WTC11 (cell line): Measurements from ENCODE around the gene PCNX4. TPM values are rescaled to one million over a fixed set of nuclear protein-coding genes. Genes with fewer than 3 reads are reported as not detected.
"Not testable (repeated sequence)": the region's sequence is repeated elsewhere in the genome, so short reads cannot be mapped to it uniquely, and the experiment has no call there.

Experiments
- ATAC-seq: fragments of 200-7000 bp; cut with Tn5 transposase; 2 replicates; pipeline ENCODE4 v1.10.0; 2021; ENCODE audit warnings: mild to moderate bottlenecking, moderate library complexity
- CTCF ChIA-PET: fragments of 300-600 bp; sonication (Branson Sonifier 250); formaldehyde crosslinking; loops from one replicate; lab custom pipeline; 2021; ENCODE audit warnings: antibody characterized with exemption; lab: Charles Lee
- POLR2A ChIA-PET: fragments of 350-600 bp; sonication (Branson Sonifier 250); formaldehyde crosslinking; loops from one replicate; lab custom pipeline; 2021; ENCODE audit warnings: antibody characterized with exemption; lab: Charles Lee
- DNase-seq: peaks from one replicate; pipeline ENCODE4 v3.0.0; 2021; ENCODE audit warnings: low spot score
- H3K27ac Mint-ChIP-seq: 2 replicates; pipeline ENCODE4 v1.8.0; 2021; ENCODE audit warnings: mixed read lengths
- H3K27me3 Mint-ChIP-seq: 2 replicates; pipeline ENCODE4 v1.8.0; 2021; ENCODE audit warnings: low read depth, mild to moderate bottlenecking, moderate library complexity, mixed read lengths
- H3K36me3 Mint-ChIP-seq: 2 replicates; pipeline ENCODE4 v1.8.0; 2021; ENCODE audit warnings: mixed read lengths
- H3K4me1 Mint-ChIP-seq: 2 replicates; pipeline ENCODE4 v1.8.0; 2022; ENCODE audit warnings: mixed read lengths
- H3K4me3 Mint-ChIP-seq: 2 replicates; pipeline ENCODE4 v1.8.0; 2021; ENCODE audit warnings: mild to moderate bottlenecking, moderate library complexity, mixed read lengths
- H3K9me3 Mint-ChIP-seq: 2 replicates; pipeline ENCODE4 v1.8.0; 2021; ENCODE audit warnings: mixed read lengths
- EMX1 ChIP-seq: fragments of 250-450 bp; sonication (Bioruptor Pico); IDR thresholded peaks from 2 replicates; pipeline ENCODE4 v1.8.0; 2021; ENCODE audit warnings: mild to moderate bottlenecking
- ETV6 ChIP-seq: sonication (generic); formaldehyde crosslinking; IDR thresholded peaks from 2 replicates; pipeline ENCODE4 v1.8.1; 2022; ENCODE audit warnings: mild to moderate bottlenecking, missing genetic modification reagents
- GABPB1 ChIP-seq: sonication (generic); formaldehyde crosslinking; IDR thresholded peaks from 2 replicates; pipeline ENCODE4 v1.8.1; 2023; ENCODE audit warnings: mild to moderate bottlenecking, missing genetic modification reagents
- GTF2I ChIP-seq: fragments of 250-450 bp; sonication (Bioruptor Pico); conservative IDR thresholded peaks from 2 replicates; pipeline ENCODE4 v1.4.0; 2021; ENCODE audit warnings: mild to moderate bottlenecking
- JUN ChIP-seq: sonication (generic); formaldehyde crosslinking; IDR thresholded peaks from 2 replicates; pipeline ENCODE4 v1.8.0; 2023; ENCODE audit warnings: mild to moderate bottlenecking, missing genetic modification reagents
- KAT7 ChIP-seq: sonication (generic); formaldehyde crosslinking; IDR thresholded peaks from 2 replicates; pipeline ENCODE4 v1.8.1; 2023; ENCODE audit warnings: missing genetic modification reagents, mild to moderate bottlenecking, borderline replicate concordance
- NFE2L1 ChIP-seq: sonication (generic); formaldehyde crosslinking; IDR thresholded peaks from 2 replicates; pipeline ENCODE4 v1.8.1; 2023; ENCODE audit warnings: missing genetic modification reagents
- NR2C2 ChIP-seq: sonication (generic); formaldehyde crosslinking; IDR thresholded peaks from 2 replicates; pipeline ENCODE4 v1.8.0; 2022; ENCODE audit warnings: mild to moderate bottlenecking, missing genetic modification reagents
- OVOL2 ChIP-seq: fragments of 250-450 bp; sonication (Bioruptor Pico); IDR thresholded peaks from 2 replicates; pipeline ENCODE4 v1.9.0; 2021; ENCODE audit warnings: mild to moderate bottlenecking, borderline replicate concordance
- TCF7 ChIP-seq: sonication (generic); formaldehyde crosslinking; IDR thresholded peaks from 2 replicates; pipeline ENCODE4 v1.8.0; 2022; ENCODE audit warnings: mild to moderate bottlenecking, low read depth, missing genetic modification reagents, moderate library complexity
- TP53 ChIP-seq: sonication (generic); formaldehyde crosslinking; IDR thresholded peaks from 2 replicates; pipeline ENCODE4 v1.8.1; 2023; ENCODE audit warnings: mild to moderate bottlenecking, missing genetic modification reagents
- ZNF121 ChIP-seq: sonication (generic); formaldehyde crosslinking; IDR thresholded peaks from 2 replicates; pipeline ENCODE4 v1.8.0; 2023; ENCODE audit warnings: missing genetic modification reagents
- ZNF232 ChIP-seq: sonication (generic); formaldehyde crosslinking; IDR thresholded peaks from 2 replicates; pipeline ENCODE4 v1.8.0; 2022; ENCODE audit warnings: mild to moderate bottlenecking, missing genetic modification reagents
- ZNF416 ChIP-seq: fragments of 250-450 bp; sonication (Bioruptor Pico); IDR thresholded peaks from 2 replicates; pipeline ENCODE4 v1.9.0; 2021; ENCODE audit warnings: mild to moderate bottlenecking, inconsistent platforms
- ZNF423 ChIP-seq: fragments of 250-450 bp; sonication (Bioruptor Pico); IDR thresholded peaks from 2 replicates; pipeline ENCODE4 v2.1.2; 2022; ENCODE audit warnings: mild to moderate bottlenecking, moderate library complexity
- total RNA-seq: library from RNA; stranded (reverse); gene quantifications from 3 replicates; pipeline ENCODE4 v1.2.3, GENCODE V29; 2021
- TF ChIP-seq, protein P1 (sequence below): sonication (generic); formaldehyde crosslinking; IDR thresholded peaks from 2 replicates; pipeline ENCODE4 v1.8.0; 2022; ENCODE audit warnings: missing genetic modification reagents
- TF ChIP-seq, protein P2 (sequence below): fragments of 250-450 bp; sonication (Bioruptor Pico); IDR thresholded peaks from 2 replicates; pipeline ENCODE4 v1.9.0; 2021; ENCODE audit warnings: mild to moderate bottlenecking, borderline replicate concordance
- TF ChIP-seq, protein P3 (sequence below): sonication (generic); formaldehyde crosslinking; conservative IDR thresholded peaks from 2 replicates; pipeline ENCODE4 v1.8.1; 2023; ENCODE audit warnings: mild to moderate bottlenecking, low read depth, missing genetic modification reagents, moderate library complexity
- TF ChIP-seq, protein P4 (sequence below): sonication (generic); formaldehyde crosslinking; conservative IDR thresholded peaks from 2 replicates; pipeline ENCODE4 v1.8.1; 2022; ENCODE audit warnings: mild to moderate bottlenecking, missing genetic modification reagents
- TF ChIP-seq, protein P5 (sequence below): fragments of 250-450 bp; sonication (Bioruptor Pico); IDR thresholded peaks from 2 replicates; pipeline ENCODE4 v1.9.0; 2021; ENCODE audit warnings: moderate library complexity, mild to moderate bottlenecking, inconsistent platforms, borderline replicate concordance
- TF ChIP-seq, protein P6 (sequence below): sonication (generic); formaldehyde crosslinking; IDR thresholded peaks from 2 replicates; pipeline ENCODE4 v1.8.0; 2023; ENCODE audit warnings: missing genetic modification reagents
- TF ChIP-seq, protein P7 (sequence below): sonication (generic); formaldehyde crosslinking; IDR thresholded peaks from 2 replicates; pipeline ENCODE4 v1.8.1; 2023; ENCODE audit warnings: mild to moderate bottlenecking, missing genetic modification reagents, moderate library complexity

PCNX4 gene
- total RNA-seq, 1 experiment from 2014 or later: 31.7 TPM

DNA sequence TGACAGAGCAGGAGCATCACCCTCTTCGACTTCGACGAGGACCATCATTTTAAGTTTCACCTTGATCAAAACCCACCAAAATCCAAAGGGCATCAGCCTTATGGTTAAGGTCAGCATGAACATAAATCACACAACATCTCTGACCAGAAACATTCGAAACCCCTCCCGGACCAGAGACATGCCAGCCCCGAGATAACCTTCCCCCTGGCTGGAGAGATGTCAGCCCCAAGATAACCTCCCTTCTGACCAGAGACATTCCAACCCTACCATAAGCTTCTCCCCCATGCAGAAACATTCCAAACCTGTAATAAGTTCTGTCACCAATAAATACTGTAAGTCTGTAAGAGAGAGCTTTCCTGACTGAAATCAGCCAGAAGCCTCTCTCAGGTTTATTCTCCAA lies 6.3 kb downstream of the PCNX4 start:
- Mint-ChIP-seq H3K9me3 (peaks cover 3% of the 10 kb centered on the region; the same call in 1 of the 2 replicates), H3K27me3 (no peaks in the 10 kb centered on the region), H3K4me1 (peaks cover 42% of the 10 kb centered on the region), H3K4me3 (no peak overlapping the region)
- CTCF ChIA-PET: no interaction called here
- no peak for TF ChIP-seq JUN (CRISPR knock-in tag)
- TF ChIP-seq, all 79 proteins: peak for 0
- H3K36me3 Mint-ChIP-seq: peaks cover 19% of the 10 kb centered on the region
- ATAC-seq (no peak), DNase-seq (no peak)
- peak overlapping the region; percentile 88; the same call in 1 of the 2 replicates for H3K27ac Mint-ChIP-seq
- POLR2A ChIA-PET: no interaction called here

DNA sequence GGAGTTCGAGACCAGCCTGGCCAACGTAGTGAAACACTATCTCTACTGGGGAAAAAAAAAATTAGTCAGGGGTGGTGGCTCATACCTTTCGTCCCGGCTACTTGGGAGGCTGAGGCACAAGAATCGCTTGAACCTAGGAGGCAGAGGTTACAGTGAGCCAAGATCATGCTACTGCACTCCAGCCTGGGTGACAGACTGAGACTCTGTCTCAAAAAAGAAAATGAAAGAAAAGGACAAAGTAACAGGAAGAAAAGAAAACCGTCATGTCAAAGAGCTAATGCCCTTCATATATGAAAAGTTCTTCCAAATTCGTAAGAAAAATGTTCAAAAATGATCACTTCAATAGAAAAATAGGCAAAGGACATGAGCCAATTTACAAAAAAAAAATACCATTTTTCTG lies 8.1 kb downstream of the PCNX4 start:
- peaks cover 21% of the 10 kb centered on the region for H3K36me3 Mint-ChIP-seq
- POLR2A ChIA-PET, H3K27ac Mint-ChIP-seq, H3K27me3 Mint-ChIP-seq, H3K9me3 Mint-ChIP-seq, H3K4me3 Mint-ChIP-seq, CTCF ChIA-PET, DNase-seq, ATAC-seq: not testable (repeated sequence)
- H3K4me1 Mint-ChIP-seq: peaks cover 32% of the 10 kb centered on the region

DNA sequence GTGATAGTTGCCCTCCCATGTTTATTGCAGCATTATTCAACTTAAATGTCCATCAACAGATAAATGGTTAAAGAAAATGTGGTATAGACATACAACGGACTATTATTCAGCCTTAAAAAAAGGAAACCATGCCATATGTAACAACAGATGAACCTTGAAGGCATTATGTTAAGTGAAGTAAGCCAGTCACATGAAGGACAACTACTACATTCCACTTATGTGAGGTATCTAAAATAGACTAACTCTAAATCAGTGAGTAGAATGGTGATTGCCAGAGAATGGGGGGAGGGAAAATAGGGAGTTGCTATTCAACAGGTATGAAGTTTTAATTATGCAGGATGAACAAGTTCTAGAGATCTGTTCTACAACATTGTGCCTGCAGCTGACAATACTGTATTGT lies 10.1 kb downstream of the PCNX4 start:
- ChIA-PET POLR2A (no interaction called here), CTCF (no interaction called here)

DNA sequence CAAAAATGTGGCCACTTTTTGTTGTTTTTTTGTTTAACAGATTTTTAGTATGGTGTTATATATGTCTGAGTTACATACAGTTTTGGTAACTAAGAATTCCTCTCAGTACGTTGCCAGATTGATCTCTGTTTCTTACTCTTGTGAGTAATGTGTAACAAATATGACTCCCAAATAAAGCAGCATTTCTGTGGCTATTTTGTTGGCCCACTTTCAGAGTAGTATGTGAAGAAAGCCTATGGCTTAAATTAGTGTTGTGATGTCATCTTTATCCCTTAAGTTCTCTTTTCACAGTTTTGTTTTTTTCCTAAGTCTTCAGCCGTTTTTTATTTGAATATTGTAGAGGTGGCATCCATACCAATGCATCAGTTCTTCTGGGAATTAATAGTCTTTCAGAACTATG lies 10.7 kb downstream of the PCNX4 start:
- DNase-seq (no peak), ATAC-seq (no peak)
- H3K36me3 Mint-ChIP-seq: peaks cover 16% of the 10 kb centered on the region
- H3K27me3 Mint-ChIP-seq: no peaks in the 10 kb centered on the region
- ChIA-PET POLR2A (no interaction called here), CTCF (no interaction called here)
- H3K4me1 Mint-ChIP-seq: peaks cover 20% of the 10 kb centered on the region
- H3K9me3 Mint-ChIP-seq: peaks cover 3% of the 10 kb centered on the region; the same call in 1 of the 2 replicates
- no peak overlapping the region for H3K4me3 Mint-ChIP-seq
- peak overlapping the region; percentile 46; the same call in 1 of the 2 replicates for H3K27ac Mint-ChIP-seq
- TF ChIP-seq, protein P1, sequence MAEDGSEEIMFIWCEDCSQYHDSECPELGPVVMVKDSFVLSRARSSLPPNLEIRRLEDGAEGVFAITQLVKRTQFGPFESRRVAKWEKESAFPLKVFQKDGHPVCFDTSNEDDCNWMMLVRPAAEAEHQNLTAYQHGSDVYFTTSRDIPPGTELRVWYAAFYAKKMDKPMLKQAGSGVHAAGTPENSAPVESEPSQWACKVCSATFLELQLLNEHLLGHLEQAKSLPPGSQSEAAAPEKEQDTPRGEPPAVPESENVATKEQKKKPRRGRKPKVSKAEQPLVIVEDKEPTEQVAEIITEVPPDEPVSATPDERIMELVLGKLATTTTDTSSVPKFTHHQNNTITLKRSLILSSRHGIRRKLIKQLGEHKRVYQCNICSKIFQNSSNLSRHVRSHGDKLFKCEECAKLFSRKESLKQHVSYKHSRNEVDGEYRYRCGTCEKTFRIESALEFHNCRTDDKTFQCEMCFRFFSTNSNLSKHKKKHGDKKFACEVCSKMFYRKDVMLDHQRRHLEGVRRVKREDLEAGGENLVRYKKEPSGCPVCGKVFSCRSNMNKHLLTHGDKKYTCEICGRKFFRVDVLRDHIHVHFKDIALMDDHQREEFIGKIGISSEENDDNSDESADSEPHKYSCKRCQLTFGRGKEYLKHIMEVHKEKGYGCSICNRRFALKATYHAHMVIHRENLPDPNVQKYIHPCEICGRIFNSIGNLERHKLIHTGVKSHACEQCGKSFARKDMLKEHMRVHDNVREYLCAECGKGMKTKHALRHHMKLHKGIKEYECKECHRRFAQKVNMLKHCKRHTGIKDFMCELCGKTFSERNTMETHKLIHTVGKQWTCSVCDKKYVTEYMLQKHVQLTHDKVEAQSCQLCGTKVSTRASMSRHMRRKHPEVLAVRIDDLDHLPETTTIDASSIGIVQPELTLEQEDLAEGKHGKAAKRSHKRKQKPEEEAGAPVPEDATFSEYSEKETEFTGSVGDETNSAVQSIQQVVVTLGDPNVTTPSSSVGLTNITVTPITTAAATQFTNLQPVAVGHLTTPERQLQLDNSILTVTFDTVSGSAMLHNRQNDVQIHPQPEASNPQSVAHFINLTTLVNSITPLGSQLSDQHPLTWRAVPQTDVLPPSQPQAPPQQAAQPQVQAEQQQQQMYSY (CRISPR knock-in tag): no peak
- TF ChIP-seq ZNF416 (CRISPR knock-in tag): no peak
- no peak for TF ChIP-seq ZNF423 (CRISPR knock-in tag)
- TF ChIP-seq, protein P2, sequence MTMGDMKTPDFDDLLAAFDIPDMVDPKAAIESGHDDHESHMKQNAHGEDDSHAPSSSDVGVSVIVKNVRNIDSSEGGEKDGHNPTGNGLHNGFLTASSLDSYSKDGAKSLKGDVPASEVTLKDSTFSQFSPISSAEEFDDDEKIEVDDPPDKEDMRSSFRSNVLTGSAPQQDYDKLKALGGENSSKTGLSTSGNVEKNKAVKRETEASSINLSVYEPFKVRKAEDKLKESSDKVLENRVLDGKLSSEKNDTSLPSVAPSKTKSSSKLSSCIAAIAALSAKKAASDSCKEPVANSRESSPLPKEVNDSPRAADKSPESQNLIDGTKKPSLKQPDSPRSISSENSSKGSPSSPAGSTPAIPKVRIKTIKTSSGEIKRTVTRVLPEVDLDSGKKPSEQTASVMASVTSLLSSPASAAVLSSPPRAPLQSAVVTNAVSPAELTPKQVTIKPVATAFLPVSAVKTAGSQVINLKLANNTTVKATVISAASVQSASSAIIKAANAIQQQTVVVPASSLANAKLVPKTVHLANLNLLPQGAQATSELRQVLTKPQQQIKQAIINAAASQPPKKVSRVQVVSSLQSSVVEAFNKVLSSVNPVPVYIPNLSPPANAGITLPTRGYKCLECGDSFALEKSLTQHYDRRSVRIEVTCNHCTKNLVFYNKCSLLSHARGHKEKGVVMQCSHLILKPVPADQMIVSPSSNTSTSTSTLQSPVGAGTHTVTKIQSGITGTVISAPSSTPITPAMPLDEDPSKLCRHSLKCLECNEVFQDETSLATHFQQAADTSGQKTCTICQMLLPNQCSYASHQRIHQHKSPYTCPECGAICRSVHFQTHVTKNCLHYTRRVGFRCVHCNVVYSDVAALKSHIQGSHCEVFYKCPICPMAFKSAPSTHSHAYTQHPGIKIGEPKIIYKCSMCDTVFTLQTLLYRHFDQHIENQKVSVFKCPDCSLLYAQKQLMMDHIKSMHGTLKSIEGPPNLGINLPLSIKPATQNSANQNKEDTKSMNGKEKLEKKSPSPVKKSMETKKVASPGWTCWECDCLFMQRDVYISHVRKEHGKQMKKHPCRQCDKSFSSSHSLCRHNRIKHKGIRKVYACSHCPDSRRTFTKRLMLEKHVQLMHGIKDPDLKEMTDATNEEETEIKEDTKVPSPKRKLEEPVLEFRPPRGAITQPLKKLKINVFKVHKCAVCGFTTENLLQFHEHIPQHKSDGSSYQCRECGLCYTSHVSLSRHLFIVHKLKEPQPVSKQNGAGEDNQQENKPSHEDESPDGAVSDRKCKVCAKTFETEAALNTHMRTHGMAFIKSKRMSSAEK (CRISPR knock-in tag): no peak

More for the DNA sequence above, 10.1 kb downstream of the PCNX4 start:
- no peak overlapping the region for H3K27ac Mint-ChIP-seq
- no peaks in the 10 kb centered on the region for H3K27me3 Mint-ChIP-seq
- peaks cover 3% of the 10 kb centered on the region; the same call in 1 of the 2 replicates for H3K9me3 Mint-ChIP-seq
- H3K4me3 Mint-ChIP-seq: no peak overlapping the region
- ATAC-seq: no peak
- H3K36me3 Mint-ChIP-seq: peaks cover 21% of the 10 kb centered on the region
- DNase-seq: no peak
- H3K4me1 Mint-ChIP-seq: peaks cover 20% of the 10 kb centered on the region
- TF ChIP-seq GTF2I (CRISPR knock-in tag) (no peak), TP53 (no peak), TCF7 (CRISPR knock-in tag) (no peak), ZNF423 (CRISPR knock-in tag) (no peak), OVOL2 (CRISPR knock-in tag) (no peak), ZNF232 (CRISPR knock-in tag) (no peak), GABPB1 (CRISPR knock-in tag) (no peak), ETV6 (no peak), EMX1 (no peak), NR2C2 (CRISPR knock-in tag) (no peak), KAT7 (CRISPR knock-in tag) (no peak), NFE2L1 (CRISPR knock-in tag) (no peak), ZNF121 (CRISPR knock-in tag) (no peak)
- TF ChIP-seq, protein P3, sequence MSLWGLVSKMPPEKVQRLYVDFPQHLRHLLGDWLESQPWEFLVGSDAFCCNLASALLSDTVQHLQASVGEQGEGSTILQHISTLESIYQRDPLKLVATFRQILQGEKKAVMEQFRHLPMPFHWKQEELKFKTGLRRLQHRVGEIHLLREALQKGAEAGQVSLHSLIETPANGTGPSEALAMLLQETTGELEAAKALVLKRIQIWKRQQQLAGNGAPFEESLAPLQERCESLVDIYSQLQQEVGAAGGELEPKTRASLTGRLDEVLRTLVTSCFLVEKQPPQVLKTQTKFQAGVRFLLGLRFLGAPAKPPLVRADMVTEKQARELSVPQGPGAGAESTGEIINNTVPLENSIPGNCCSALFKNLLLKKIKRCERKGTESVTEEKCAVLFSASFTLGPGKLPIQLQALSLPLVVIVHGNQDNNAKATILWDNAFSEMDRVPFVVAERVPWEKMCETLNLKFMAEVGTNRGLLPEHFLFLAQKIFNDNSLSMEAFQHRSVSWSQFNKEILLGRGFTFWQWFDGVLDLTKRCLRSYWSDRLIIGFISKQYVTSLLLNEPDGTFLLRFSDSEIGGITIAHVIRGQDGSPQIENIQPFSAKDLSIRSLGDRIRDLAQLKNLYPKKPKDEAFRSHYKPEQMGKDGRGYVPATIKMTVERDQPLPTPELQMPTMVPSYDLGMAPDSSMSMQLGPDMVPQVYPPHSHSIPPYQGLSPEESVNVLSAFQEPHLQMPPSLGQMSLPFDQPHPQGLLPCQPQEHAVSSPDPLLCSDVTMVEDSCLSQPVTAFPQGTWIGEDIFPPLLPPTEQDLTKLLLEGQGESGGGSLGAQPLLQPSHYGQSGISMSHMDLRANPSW: no peak
- TF ChIP-seq, protein P4, sequence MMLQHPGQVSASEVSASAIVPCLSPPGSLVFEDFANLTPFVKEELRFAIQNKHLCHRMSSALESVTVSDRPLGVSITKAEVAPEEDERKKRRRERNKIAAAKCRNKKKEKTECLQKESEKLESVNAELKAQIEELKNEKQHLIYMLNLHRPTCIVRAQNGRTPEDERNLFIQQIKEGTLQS (CRISPR knock-in tag): no peak
- TF ChIP-seq, protein P5, sequence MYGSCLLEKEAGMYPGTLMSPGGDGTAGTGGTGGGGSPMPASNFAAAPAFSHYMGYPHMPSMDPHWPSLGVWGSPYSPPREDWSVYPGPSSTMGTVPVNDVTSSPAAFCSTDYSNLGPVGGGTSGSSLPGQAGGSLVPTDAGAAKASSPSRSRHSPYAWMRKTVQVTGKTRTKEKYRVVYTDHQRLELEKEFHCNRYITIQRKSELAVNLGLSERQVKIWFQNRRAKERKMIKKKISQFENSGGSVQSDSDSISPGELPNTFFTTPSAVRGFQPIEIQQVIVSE (CRISPR knock-in tag): no peak
- TF ChIP-seq, protein P6, sequence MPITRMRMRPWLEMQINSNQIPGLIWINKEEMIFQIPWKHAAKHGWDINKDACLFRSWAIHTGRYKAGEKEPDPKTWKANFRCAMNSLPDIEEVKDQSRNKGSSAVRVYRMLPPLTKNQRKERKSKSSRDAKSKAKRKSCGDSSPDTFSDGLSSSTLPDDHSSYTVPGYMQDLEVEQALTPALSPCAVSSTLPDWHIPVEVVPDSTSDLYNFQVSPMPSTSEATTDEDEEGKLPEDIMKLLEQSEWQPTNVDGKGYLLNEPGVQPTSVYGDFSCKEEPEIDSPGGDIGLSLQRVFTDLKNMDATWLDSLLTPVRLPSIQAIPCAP: no peak
- TF ChIP-seq, protein P7, sequence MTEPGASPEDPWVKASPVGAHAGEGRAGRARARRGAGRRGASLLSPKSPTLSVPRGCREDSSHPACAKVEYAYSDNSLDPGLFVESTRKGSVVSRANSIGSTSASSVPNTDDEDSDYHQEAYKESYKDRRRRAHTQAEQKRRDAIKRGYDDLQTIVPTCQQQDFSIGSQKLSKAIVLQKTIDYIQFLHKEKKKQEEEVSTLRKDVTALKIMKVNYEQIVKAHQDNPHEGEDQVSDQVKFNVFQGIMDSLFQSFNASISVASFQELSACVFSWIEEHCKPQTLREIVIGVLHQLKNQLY (CRISPR knock-in tag): no peak
